Measurements from ENCODE around the gene EVI5L. TPM values are rescaled to one million over a fixed set of nuclear protein-coding genes. Genes with fewer than 3 reads are reported as not detected.

The EVI5L gene
- total and polyA plus RNA-seq, 2 of the 13 experiments (the other 11 are each of a cell fraction or from before 2014, with no cell fraction given), result 1.7 to 2.4 TPM

GRCh38 chr19:7879111-7879807 lies 49.2 kb downstream of the EVI5L start (continued):
- TF ChIP-seq ZKSCAN1 (IDR thresholded peaks at IDR 0.05; ENCODE audit: low read length) (no peak), ZNF598 (CRISPR knock-in tag; IDR thresholded peaks at IDR 0.05; ENCODE audit: borderline replicate concordance) (0 out of 2 replicates have a peak, but pooled peaks have one; percentile 48), EEA1 (CRISPR knock-in tag; IDR thresholded peaks at IDR 0.05; ENCODE audit: borderline replicate concordance) (no peak), TBX3 (IDR thresholded peaks at IDR 0.05; ENCODE audit: borderline replicate concordance) (no peak), HES4 (CRISPR knock-in tag; IDR thresholded peaks at IDR 0.05; ENCODE audit: borderline replicate concordance) (no peak), ZNF768 (CRISPR knock-in tag; IDR thresholded peaks at IDR 0.05) (no peak), GTF2F1 (IDR thresholded peaks at IDR 0.05; ENCODE audit: low read length) (no peak), SNAI1 (CRISPR knock-in tag; IDR thresholded peaks at IDR 0.05; ENCODE audit: borderline replicate concordance) (no peak), SOX6 (IDR thresholded peaks at IDR 0.05) (no peak), SOX6 (CRISPR knock-in tag; IDR thresholded peaks at IDR 0.05) (no peak), ZNF12 (CRISPR knock-in tag; IDR thresholded peaks at IDR 0.05) (no peak)
- TF ChIP-seq, protein P1, sequence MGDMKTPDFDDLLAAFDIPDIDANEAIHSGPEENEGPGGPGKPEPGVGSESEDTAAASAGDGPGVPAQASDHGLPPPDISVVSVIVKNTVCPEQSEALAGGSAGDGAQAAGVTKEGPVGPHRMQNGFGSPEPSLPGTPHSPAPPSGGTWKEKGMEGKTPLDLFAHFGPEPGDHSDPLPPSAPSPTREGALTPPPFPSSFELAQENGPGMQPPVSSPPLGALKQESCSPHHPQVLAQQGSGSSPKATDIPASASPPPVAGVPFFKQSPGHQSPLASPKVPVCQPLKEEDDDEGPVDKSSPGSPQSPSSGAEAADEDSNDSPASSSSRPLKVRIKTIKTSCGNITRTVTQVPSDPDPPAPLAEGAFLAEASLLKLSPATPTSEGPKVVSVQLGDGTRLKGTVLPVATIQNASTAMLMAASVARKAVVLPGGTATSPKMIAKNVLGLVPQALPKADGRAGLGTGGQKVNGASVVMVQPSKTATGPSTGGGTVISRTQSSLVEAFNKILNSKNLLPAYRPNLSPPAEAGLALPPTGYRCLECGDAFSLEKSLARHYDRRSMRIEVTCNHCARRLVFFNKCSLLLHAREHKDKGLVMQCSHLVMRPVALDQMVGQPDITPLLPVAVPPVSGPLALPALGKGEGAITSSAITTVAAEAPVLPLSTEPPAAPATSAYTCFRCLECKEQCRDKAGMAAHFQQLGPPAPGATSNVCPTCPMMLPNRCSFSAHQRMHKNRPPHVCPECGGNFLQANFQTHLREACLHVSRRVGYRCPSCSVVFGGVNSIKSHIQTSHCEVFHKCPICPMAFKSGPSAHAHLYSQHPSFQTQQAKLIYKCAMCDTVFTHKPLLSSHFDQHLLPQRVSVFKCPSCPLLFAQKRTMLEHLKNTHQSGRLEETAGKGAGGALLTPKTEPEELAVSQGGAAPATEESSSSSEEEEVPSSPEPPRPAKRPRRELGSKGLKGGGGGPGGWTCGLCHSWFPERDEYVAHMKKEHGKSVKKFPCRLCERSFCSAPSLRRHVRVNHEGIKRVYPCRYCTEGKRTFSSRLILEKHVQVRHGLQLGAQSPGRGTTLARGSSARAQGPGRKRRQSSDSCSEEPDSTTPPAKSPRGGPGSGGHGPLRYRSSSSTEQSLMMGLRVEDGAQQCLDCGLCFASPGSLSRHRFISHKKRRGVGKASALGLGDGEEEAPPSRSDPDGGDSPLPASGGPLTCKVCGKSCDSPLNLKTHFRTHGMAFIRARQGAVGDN (CRISPR knock-in tag; IDR thresholded peaks at IDR 0.05), result peak; percentile 81
- TF ChIP-seq, protein P2, sequence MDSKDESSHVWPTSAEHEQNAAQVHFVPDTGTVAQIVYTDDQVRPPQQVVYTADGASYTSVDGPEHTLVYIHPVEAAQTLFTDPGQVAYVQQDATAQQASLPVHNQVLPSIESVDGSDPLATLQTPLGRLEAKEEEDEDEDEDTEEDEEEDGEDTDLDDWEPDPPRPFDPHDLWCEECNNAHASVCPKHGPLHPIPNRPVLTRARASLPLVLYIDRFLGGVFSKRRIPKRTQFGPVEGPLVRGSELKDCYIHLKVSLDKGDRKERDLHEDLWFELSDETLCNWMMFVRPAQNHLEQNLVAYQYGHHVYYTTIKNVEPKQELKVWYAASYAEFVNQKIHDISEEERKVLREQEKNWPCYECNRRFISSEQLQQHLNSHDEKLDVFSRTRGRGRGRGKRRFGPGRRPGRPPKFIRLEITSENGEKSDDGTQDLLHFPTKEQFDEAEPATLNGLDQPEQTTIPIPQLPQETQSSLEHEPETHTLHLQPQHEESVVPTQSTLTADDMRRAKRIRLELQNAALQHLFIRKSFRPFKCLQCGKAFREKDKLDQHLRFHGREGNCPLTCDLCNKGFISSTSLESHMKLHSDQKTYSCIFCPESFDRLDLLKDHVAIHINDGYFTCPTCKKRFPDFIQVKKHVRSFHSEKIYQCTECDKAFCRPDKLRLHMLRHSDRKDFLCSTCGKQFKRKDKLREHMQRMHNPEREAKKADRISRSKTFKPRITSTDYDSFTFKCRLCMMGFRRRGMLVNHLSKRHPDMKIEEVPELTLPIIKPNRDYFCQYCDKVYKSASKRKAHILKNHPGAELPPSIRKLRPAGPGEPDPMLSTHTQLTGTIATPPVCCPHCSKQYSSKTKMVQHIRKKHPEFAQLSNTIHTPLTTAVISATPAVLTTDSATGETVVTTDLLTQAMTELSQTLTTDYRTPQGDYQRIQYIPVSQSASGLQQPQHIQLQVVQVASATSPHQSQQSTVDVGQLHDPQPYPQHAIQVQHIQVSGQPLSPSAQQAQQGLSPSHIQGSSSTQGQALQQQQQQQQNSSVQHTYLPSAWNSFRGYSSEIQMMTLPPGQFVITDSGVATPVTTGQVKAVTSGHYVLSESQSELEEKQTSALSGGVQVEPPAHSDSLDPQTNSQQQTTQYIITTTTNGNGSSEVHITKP (CRISPR knock-in tag; IDR thresholded peaks at IDR 0.05; ENCODE audit: low read depth), result no peak
